Small intestine (tissue), 16 donors: ENCODE results near the gene OR5J2. TPM values are rescaled to one million over a fixed set of nuclear protein-coding genes. Genes with fewer than 3 reads are reported as not detected.
"Not testable (repeated sequence)": the region's sequence is repeated elsewhere in the genome, so short reads cannot be mapped to it uniquely, and the experiment has no call there.

ENCODE experiments used
- DNase-seq, 2 donors: peaks; one replicate each; pipeline versions ENCODE4 v3.0.0 to v3.0.0-alpha.2; 2013
- FAIRE-seq: peaks from 2 replicates; lab custom pipeline; 2012; peaks lifted over from hg19 to GRCh38; lab: Jason Lieb, UNC
- H3K27ac ChIP-seq, 3 donors: one replicate each; pipeline ENCODE4 v1.5.1; 2013; ENCODE audit warnings: low read length in 2 of 3, mild to moderate bottlenecking in 2 of 3, control low read depth in 1 of 3, inconsistent platforms in 1 of 3, low read depth in 1 of 3, moderate library complexity in 1 of 3
- H3K27me3 ChIP-seq, 3 donors: one replicate each; pipeline ENCODE4 v1.6.1; 2013; ENCODE audit warnings: low read length in 3 of 3, inconsistent platforms in 1 of 3; ENCODE audit not compliant: control insufficient read depth in 3 of 3, insufficient read depth in 3 of 3
- H3K36me3 ChIP-seq, 3 donors: one replicate each; pipeline ENCODE4 v1.6.1; 2013; ENCODE audit warnings: low read length in 3 of 3, inconsistent platforms in 1 of 3, low read depth in 1 of 3, mild to moderate bottlenecking in 1 of 3, moderate library complexity in 1 of 3; ENCODE audit not compliant: control insufficient read depth in 3 of 3, insufficient read depth in 2 of 3
- H3K4me1 ChIP-seq, 3 donors: one replicate each; pipeline ENCODE4 v1.6.1; 2013; ENCODE audit warnings: low read length in 2 of 3, inconsistent platforms in 1 of 3, low read depth in 1 of 3, mild to moderate bottlenecking in 1 of 3, moderate library complexity in 1 of 3; ENCODE audit not compliant: control insufficient read depth in 3 of 3, insufficient read depth in 2 of 3
- H3K4me3 ChIP-seq, 3 donors: one replicate each; pipeline ENCODE4 v1.5.1; 2013; ENCODE audit warnings: low read length in 3 of 3, control low read depth in 1 of 3, inconsistent platforms in 1 of 3, low read depth in 1 of 3, mild to moderate bottlenecking in 1 of 3, moderate library complexity in 1 of 3
- H3K9me3 ChIP-seq, 2 donors: one replicate each; pipeline ENCODE4 v1.6.1; 2013; ENCODE audit warnings: low read depth in 1 of 2, low read length in 1 of 2; ENCODE audit not compliant: control insufficient read depth in 2 of 2, insufficient read depth in 1 of 2
- WGBS, 3 donors: extraction: QIAGEN DNeasy Blood & Tissue Kit; methylation state at CpG; one replicate each; pipeline ENCODE4 v1.1.7; 2013; 5-methylcytosine and 5-hydroxymethylcytosine counted together
- long read RNA-seq, 10 donors: transcript quantifications; one replicate each; lab custom pipeline, GENCODE V29; 2026
- polyA plus RNA-seq, 4 donors: library from polyadenylated mRNA; stranded (reverse) in 3 of 4; unstranded in 1 of 4; fragments of 200-250 nt in 3 of 4; fragments of 120-200 nt in 1 of 4; gene quantifications; one replicate each; pipeline versions ENCODE4 v1.2.1 to v1.2.3, GENCODE V29; 2013
- donor health status: healthy with polysubstance abuse.
- donor health status: control.
- donor health status: control.
- donor health status: Bipolar disorder and iron deficiency.
- donor health status: healthy.

OR5J2 gene
- not detected for polyA plus RNA-seq
- long read RNA-seq, donor 1: 0 reads
- long read RNA-seq, donor 2: 0 reads
- long read RNA-seq, donor 3: 0 reads
- long read RNA-seq, donor 4: 0 reads
- long read RNA-seq, donor 5: 0 reads
- long read RNA-seq, donor 6: 0 reads
- long read RNA-seq, donor 7: 0 reads
- long read RNA-seq, donor 8: 0 reads
- long read RNA-seq, donor 9: 0 reads
- long read RNA-seq, donor 10: 0 reads

GRCh38 chr11:56176318-56176717 lies at the start of gene OR5J2:
OR5J2 (plus strand) TSS chr11:56176618; CDS start chr11:56176618, 0 bp downstream.
- Histone ChIP-seq H3K9me3 (peaks cover 0 to 4% of the 10 kb centered on the region in 2 donors), H3K27ac (no peak within 1 kb of the TSS), H3K4me1 (peaks cover 0 to 3% (median 0%) of the 10 kb centered on the region in 3 donors), H3K27me3 (no peaks in the 10 kb centered on the region), H3K4me3 (no peak within 1 kb of the TSS), H3K36me3 (no peaks in the 10 kb centered on the region)
- DNase-seq (no peak), FAIRE-seq (no peak)
- 41 to 57% (median 48%) methylated on average over 1 of the region's 1 CpG for WGBS, 3 donors

- FAIRE-seq: no peak
- Histone ChIP-seq H3K27ac (no peak within 1 kb of the TSS), H3K4me3 (no peak within 1 kb of the TSS), H3K36me3 (no peaks in the 10 kb centered on the region), H3K4me1 (no peaks in the 10 kb centered on the region), H3K9me3 (peaks cover 0 to 3% of the 10 kb centered on the region in 2 donors), H3K27me3 (no peaks in the 10 kb centered on the region)
- no peak for DNase-seq
These were observed 36.2 kb upstream of the OR5J2 start, which contains the start of gene OR8J3 for GRCh38 chr11:56140151-56140661. OR8J3 (minus strand) TSS chr11:56140201; CDS start chr11:56137718, 2,483 bp downstream.

- not testable (repeated sequence) for DNase-seq, H3K9me3 ChIP-seq, H3K27ac ChIP-seq, H3K4me1 ChIP-seq, H3K27me3 ChIP-seq, FAIRE-seq, H3K36me3 ChIP-seq, H3K4me3 ChIP-seq
- whole genome bisulfite sequencing, 3 donors: 90 to 96% (median 95%) methylated on average over 23 to 30 of the region's 30 CpGs
These were observed 32.7 kb upstream of the OR5J2 start for GRCh38 chr11:56143681-56144080.

- WGBS, 3 donors: 67 to 78% (median 74%) methylated on average over 1 of the region's 1 CpG
- Histone ChIP-seq H3K27me3 (no peaks in the 10 kb centered on the region), H3K27ac (no peak overlapping the region), H3K4me3 (no peak overlapping the region), H3K36me3 (no peaks in the 10 kb centered on the region), H3K4me1 (no peaks in the 10 kb centered on the region), H3K9me3 (peaks cover 0 to 27% of the 10 kb centered on the region in 2 donors)
- DNase-seq: no peak
- no peak for FAIRE-seq
These were observed 25.0 kb upstream of the OR5J2 start for GRCh38 chr11:56151376-56151775.

- Histone ChIP-seq H3K9me3 (peaks cover 0 to 27% of the 10 kb centered on the region in 2 donors), H3K36me3 (no peaks in the 10 kb centered on the region), H3K4me3 (no peak overlapping the region), H3K27ac (no peak overlapping the region), H3K4me1 (no peaks in the 10 kb centered on the region), H3K27me3 (no peaks in the 10 kb centered on the region)
- WGBS, 3 donors: 93 to 96% (median 95%) methylated on average over 15 of the region's 15 CpGs
- FAIRE-seq (no peak), DNase-seq (no peak)
These were observed 24.1 kb upstream of the OR5J2 start for GRCh38 chr11:56152333-56152732.

- no peaks in the 10 kb centered on the region for H3K36me3 ChIP-seq
- no peak within 1 kb of the TSS for H3K4me3 ChIP-seq
- H3K27ac ChIP-seq: no peak within 1 kb of the TSS
- H3K4me1 ChIP-seq: no peaks in the 10 kb centered on the region
- 77 to 82% (median 80%) methylated on average over 3 of the region's 3 CpGs for WGBS, 3 donors
- no peaks in the 10 kb centered on the region for H3K27me3 ChIP-seq
- FAIRE-seq (no peak), DNase-seq (no peak)
- peaks cover 0 to 3% of the 10 kb centered on the region in 2 donors for H3K9me3 ChIP-seq
These were observed 16.2 kb upstream of the OR5J2 start, which contains the start of gene OR8K5 for GRCh38 chr11:56160217-56160616. OR8K5 (minus strand) TSS chr11:56160317; CDS start chr11:56160317, 0 bp downstream.

GRCh38 chr11:56163804-56164203 lies 12.6 kb upstream of the OR5J2 start:
- Histone ChIP-seq H3K9me3 (no peaks in the 10 kb centered on the region), H3K4me3 (no peak overlapping the region), H3K27me3 (no peaks in the 10 kb centered on the region), H3K4me1 (no peaks in the 10 kb centered on the region), H3K27ac (no peak overlapping the region), H3K36me3 (no peaks in the 10 kb centered on the region)
- DNase-seq (no peak), FAIRE-seq (no peak)
- 42 to 66% (median 53%) methylated on average over 3 of the region's 3 CpGs for WGBS, 3 donors

- H3K36me3 ChIP-seq: no peaks in the 10 kb centered on the region
- WGBS, 3 donors: 11 to 45% (median 18%) methylated on average over 3 of the region's 3 CpGs
- no peaks in the 10 kb centered on the region for H3K9me3 ChIP-seq
- no peak overlapping the region for H3K4me3 ChIP-seq
- peaks cover 0 to 3% (median 0%) of the 10 kb centered on the region in 3 donors for H3K4me1 ChIP-seq
- DNase-seq (peak in 1 of 2 donors; percentile 80), FAIRE-seq (no peak)
- H3K27me3 ChIP-seq: no peaks in the 10 kb centered on the region
- H3K27ac ChIP-seq: no peak overlapping the region
These were observed 4.1 kb upstream of the OR5J2 start for GRCh38 chr11:56172256-56172830.
